Right hindlimb (tissue), 1 donor: Measurements from ENCODE around the gene SLC12A3.

Source experiments
- DNase-seq: peaks from one replicate; pipeline ENCODE4 v3.0.0-alpha.2; 2018

The SLC12A3 gene

GRCh38 chr16:56945847-56946527 lies 81.0 kb downstream of the SLC12A3 start:
- DNase-seq = no peak

DNA sequence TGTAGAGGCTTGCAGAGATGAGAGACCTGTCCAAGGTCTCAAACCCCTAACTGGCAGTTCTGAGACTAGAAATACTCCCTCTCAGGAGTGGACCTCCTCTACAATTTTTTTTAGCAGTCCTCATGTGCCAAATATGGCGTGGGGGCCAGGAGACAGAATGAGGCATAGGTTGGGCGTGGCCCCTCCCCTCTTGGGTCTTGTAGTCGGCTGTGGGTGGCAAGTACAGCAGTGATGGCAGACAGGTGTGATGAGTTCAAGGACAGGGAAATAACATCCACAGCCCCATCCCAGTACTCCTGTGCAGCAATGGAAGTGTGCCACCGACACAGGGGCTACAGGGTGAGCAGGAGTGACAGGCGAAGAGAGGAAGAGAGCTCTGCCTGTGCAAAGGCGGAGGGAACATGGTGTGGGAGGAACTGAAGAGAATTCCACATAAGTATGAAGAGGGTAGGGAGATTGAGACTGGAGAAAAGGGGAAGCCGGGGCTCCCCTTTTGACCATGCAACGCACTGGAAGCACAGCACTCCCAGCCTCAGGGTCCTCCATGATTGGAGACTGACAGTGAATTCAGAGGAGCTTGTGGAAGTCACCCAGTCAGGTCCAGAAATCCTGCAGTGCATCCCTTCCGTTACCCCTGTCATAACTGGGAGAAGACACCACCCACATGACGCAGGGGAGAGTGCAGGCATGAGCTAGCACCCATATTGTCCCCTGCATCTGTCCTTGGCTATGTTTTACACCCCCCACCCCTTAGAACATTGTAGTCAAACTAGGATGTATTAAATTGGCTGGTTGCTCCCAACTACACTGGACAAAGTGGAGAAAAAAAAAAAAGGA lies 82.0 kb downstream of the SLC12A3 start:
- DNase-seq = no peak

DNA sequence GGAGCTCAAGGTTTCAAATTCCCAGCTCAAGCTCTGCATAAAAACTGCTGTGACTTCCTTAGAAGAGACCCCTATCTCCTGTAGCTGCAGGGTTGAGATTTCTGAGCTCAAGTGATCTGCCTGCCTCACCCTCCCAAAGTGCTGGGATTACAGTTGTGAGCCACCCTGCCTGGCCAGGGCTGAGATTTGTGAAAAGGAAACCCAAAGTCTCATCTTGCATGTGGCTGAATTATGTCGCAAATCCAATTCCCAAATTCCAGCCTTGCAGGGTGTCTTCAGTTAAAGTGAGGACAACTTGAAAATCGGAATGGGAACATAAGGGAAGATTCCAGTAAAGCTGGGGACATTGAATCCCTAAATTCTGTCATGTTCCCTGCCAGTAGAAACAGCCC lies 82.6 kb downstream of the SLC12A3 start:
- DNase-seq = no peak

DNA sequence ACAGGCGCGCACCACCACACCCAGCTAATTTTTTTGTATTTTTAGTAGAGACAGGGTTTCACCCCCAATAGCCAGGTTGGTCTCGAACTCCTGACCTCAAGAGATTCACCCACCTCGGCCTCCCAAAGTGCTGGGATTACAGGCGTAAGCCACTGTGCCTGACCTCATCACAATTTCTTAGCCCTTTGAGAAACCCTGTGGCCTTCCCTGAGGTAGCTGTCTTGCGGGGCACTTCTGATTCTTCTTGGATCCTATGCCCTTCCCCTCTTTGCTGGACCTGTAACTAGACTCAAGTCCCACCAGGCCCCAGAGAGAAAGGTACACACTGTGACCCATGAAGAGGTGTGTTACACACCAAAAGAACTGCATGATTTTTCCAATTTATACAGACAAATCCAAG lies 83.2 kb downstream of the SLC12A3 start:
- DNase-seq = no peak

DNA sequence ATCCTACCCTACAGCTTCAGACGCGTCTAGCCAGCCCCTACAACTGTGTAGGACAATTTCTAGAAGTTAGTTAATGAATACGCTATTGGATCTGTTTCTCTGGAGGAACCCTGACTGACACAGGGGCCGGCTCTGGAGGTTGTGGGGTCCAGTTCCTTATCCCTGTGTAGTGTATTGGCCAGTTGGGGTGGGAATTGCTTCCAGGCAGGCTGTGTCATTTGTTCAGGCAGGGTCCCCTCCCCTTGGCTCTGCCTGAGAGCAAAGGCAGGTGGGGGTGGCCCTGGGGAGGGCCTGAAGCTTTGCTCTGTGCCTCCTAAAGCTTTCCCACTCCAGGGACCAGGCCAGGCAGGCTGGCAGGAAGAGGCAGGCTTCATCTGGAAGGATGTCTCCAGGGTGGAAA lies 85.0 kb downstream of the SLC12A3 start:
- DNase-seq = no peak

DNA sequence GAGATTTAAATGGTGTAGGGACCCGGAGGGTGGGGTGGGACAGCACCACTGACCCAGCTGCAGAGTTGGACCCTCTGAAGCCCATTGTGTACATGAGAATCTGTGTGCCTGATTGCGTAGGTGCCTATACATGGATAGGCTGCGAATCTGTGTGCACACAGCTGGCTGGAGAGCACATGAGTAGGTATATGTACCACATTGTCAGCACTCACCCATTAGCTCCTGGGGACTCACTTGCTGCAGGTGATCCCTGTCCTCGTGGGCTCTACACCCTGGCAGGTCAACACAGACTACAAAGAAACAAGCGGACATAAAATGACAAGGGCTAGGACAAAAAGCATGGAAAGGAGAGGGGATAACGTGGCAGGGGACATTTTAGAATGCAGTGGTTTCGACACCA lies 85.4 kb downstream of the SLC12A3 start:
- no peak for DNase-seq

GRCh38 chr16:56950881-56951771 lies 86.1 kb downstream of the SLC12A3 start:
- DNase-seq = peak; percentile 47

DNA sequence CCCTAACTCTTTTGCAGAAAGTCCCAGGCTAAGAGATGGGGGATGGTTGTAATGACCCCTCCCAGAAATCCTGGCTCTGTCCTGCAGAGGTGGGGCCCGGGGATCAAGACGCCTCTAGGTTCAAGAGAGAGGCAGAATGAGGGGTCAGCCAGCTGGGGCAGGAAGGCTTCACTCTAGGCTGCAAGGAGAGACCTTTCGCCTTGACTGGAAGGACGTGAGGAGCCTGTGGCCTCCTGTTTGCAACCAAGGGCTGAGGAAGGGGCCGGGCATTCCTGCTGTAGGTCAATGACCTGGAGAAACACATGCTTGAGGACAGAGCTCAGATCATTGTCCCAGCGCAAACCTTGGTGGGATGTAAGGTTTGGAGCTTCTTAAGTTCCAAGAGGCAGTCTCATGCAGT lies 88.0 kb downstream of the SLC12A3 start:
- no peak for DNase-seq

- DNase-seq = no peak
Observed at GRCh38 chr16:56956076-56956475, 91.1 kb downstream of the SLC12A3 start.

- DNase-seq = no peak
Observed at GRCh38 chr16:56956756-56957155, 91.7 kb downstream of the SLC12A3 start.

DNA sequence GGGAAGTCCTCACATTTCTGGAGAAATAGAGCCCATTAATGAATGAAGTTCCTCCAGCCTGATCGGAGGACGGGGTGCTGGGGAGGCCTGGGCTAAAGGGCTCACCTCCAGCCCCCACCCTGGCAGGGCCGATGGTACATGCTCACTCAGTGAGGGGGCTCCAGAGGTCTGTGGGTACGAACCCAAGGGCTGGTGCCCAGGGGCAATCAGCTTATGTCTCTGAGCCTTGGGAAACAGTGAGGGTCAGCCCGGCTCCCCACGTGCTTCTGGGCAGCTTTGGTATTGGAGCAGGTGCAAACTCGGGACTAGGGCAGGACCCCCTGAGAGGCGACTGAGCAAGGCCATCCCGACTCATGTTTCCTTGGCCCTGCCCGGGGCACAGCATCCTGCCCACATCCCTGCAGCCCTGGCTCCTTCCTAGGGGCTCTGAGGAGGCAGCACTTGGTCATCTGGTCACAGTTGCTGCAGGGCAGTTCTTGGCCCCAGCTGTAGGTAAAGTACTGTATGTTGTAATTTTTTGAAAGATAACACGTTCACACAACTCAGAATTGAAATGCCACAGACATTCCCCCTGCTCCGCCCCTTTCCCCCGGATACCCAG lies 95.8 kb downstream of the SLC12A3 start:
- DNase-seq = no peak

- DNase-seq = no peak
Observed at GRCh38 chr16:56961386-56961785, 96.4 kb downstream of the SLC12A3 start.

- DNase-seq = no peak
Observed at GRCh38 chr16:56961851-56962281, 96.9 kb downstream of the SLC12A3 start, which contains the start of gene CETP. CETP (plus strand) TSS chr16:56961950; CDS start chr16:56961980, 30 bp downstream.

- peak; percentile 81 for DNase-seq
Observed at GRCh38 chr16:56964243-56965148, 99.5 kb downstream of the SLC12A3 start.
